Kidney (tissue), 14 donors: ENCODE results near the gene FARP1. TPM values are rescaled to one million over a fixed set of nuclear protein-coding genes. Genes with fewer than 3 reads are reported as not detected.
A peak's percentile ranks its signal among the peaks of the same experiment; 100 is the strongest.
"Not testable (repeated sequence)": the region's sequence is repeated elsewhere in the genome, so short reads cannot be mapped to it uniquely, and the experiment has no call there.

ENCODE experiments used
- DNase-seq, 5 donors: peaks; one replicate each; pipeline ENCODE4 v3.0.0-alpha.2; 2013 to 2020
- FAIRE-seq: peaks from 2 replicates; lab custom pipeline; 2012; peaks lifted over from hg19 to GRCh38; lab: Jason Lieb, UNC
- H3K27ac ChIP-seq, 2 donors: one replicate each; pipeline ENCODE4 v1.7.0; 2013; ENCODE audit warnings: low read depth in 2 of 2, low read length in 2 of 2, inconsistent platforms in 1 of 2
- H3K27me3 ChIP-seq: one replicate; pipeline ENCODE4 v1.7.1; 2013; ENCODE audit warnings: low read length, inconsistent platforms; ENCODE audit not compliant: control insufficient read depth, insufficient read depth
- H3K36me3 ChIP-seq, 3 donors: one replicate each; pipeline versions ENCODE4 v1.7.0 to v1.7.1; 2013; ENCODE audit warnings: low read length in 3 of 3, control low read depth in 1 of 3, inconsistent platforms in 1 of 3; ENCODE audit not compliant: insufficient read depth in 3 of 3, control insufficient read depth in 2 of 3
- H3K4me1 ChIP-seq, 3 donors: one replicate each; pipeline versions ENCODE4 v1.7.0 to v1.7.1; 2013; ENCODE audit warnings: low read length in 3 of 3, inconsistent platforms in 1 of 3, low read depth in 1 of 3; ENCODE audit not compliant: control insufficient read depth in 2 of 3, insufficient read depth in 2 of 3
- H3K4me3 ChIP-seq, 3 donors: one replicate each; pipeline versions ENCODE4 v1.7.0 to v1.8.1; 2013; ENCODE audit warnings: low read length in 3 of 3, control low read depth in 1 of 3, inconsistent platforms in 1 of 3
- H3K9ac ChIP-seq, 3 donors: one replicate each; pipeline versions ENCODE4 v1.7.0 to v1.7.1; 2013; ENCODE audit warnings: low read length in 3 of 3, control low read depth in 1 of 3, inconsistent platforms in 1 of 3
- H3K9me3 ChIP-seq, 3 donors: one replicate each; pipeline versions ENCODE4 v1.7.0 to v1.7.1; 2013; ENCODE audit warnings: low read length in 3 of 3, control low read depth in 1 of 3, inconsistent platforms in 1 of 3; ENCODE audit not compliant: control insufficient read depth in 2 of 3, insufficient read depth in 1 of 3
- CTCF ChIP-seq: IDR thresholded peaks from 3 replicates; pipeline ENCODE4 v1.5.1; 2012; ENCODE audit warnings: mild to moderate bottlenecking, moderate library complexity, borderline replicate concordance; ENCODE audit not compliant: insufficient read depth; ENCODE audit errors: extremely low read depth
- intact Hi-C: fragments of 100-400 bp; cut with DNase I; formaldehyde crosslinking; loops from one replicate; pipeline ENCODE4 v1.11.1; 2022
- polyA plus RNA-seq: library from polyadenylated mRNA; stranded (reverse); fragments of 350-450 nt; fragmentation: Illumina TruSeq; extraction: RNeasy Lipid Tissue Mini Kit (QIAGEN cat#74804); gene quantifications from one replicate; pipeline ENCODE4 v1.2.3, GENCODE V29; 2014; ENCODE audit warnings: low read depth, low replicate concordance; ENCODE audit not compliant: insufficient read depth
- total RNA-seq: library from RNA; stranded (reverse); fragmentation: NEBNext Ultra II Directional; extraction: Animal tissue kit (Norgen Biotek cat#: 25700); gene quantifications from one replicate; pipeline ENCODE4 v1.2.1, GENCODE V29; 2021
- donor health status: control.
- donor health status: control.
- donor health status: control.
- donor health status: control.
- donor health status: control.
- donor health status: DM: yes; HTN: yes; CAD: no.
- donor health status: Normal renal cell carcinoma (clear cell type).

FARP1 gene
- total and polyA plus RNA-seq, 2 donors from 2014 or later = 123 to 229 TPM

GRCh38 chr13:98366959-98367358, 224.1 kb downstream of the FARP1 start:
- TF ChIP-seq CTCF = no peak
- DNase-seq (no peak), FAIRE-seq (no peak)
- intact Hi-C loops = no loop called here
- H3K27ac ChIP-seq = no peak overlapping the region
- no peak overlapping the region for H3K4me3 ChIP-seq
- peaks cover 0 to 15% (median 13%) of the 10 kb centered on the region in 3 donors for H3K4me1 ChIP-seq
- H3K36me3 ChIP-seq = peaks cover 2 to 10% (median 5%) of the 10 kb centered on the region in 3 donors
- H3K9ac ChIP-seq = no peak overlapping the region
- H3K9me3 ChIP-seq = no peaks in the 10 kb centered on the region
- H3K27me3 ChIP-seq = no peaks in the 10 kb centered on the region

GRCh38 chr13:98368019-98368418, 225.1 kb downstream of the FARP1 start:
- Histone ChIP-seq H3K27me3 (no peaks in the 10 kb centered on the region), H3K36me3 (peaks cover 2 to 8% (median 5%) of the 10 kb centered on the region in 3 donors), H3K4me1 (peaks cover 3 to 21% (median 13%) of the 10 kb centered on the region in 3 donors), H3K9me3 (no peaks in the 10 kb centered on the region), H3K9ac (no peak overlapping the region), H3K27ac (peak overlapping the region; percentile 41 to 67), H3K4me3 (no peak overlapping the region)
- no peak for TF ChIP-seq CTCF
- intact Hi-C loops = no loop called here
- DNase-seq (no peak), FAIRE-seq (no peak)

- H3K4me3 ChIP-seq, H3K27ac ChIP-seq, H3K36me3 ChIP-seq, intact Hi-C loops, FAIRE-seq, H3K27me3 ChIP-seq, DNase-seq, H3K9ac ChIP-seq, H3K9me3 ChIP-seq: not testable (repeated sequence)
- H3K4me1 ChIP-seq = peaks cover 3 to 21% (median 13%) of the 10 kb centered on the region in 3 donors
Measured at GRCh38 chr13:98369520-98369919, 226.6 kb downstream of the FARP1 start.

GRCh38 chr13:98370261-98370660, 227.4 kb downstream of the FARP1 start:
- Histone ChIP-seq H3K4me3 (no peak overlapping the region), H3K4me1 (peaks cover 3 to 21% (median 11%) of the 10 kb centered on the region in 3 donors), H3K9ac (peak overlapping the region in 1 of 3 donors; percentile 21), H3K36me3 (peaks cover 5 to 8% (median 5%) of the 10 kb centered on the region in 3 donors), H3K27ac (no peak overlapping the region), H3K9me3 (no peaks in the 10 kb centered on the region), H3K27me3 (no peaks in the 10 kb centered on the region)
- no peak for TF ChIP-seq CTCF
- intact Hi-C loops = no loop called here
- no peak for FAIRE-seq
- DNase-seq = no peak
